Nephron (organoid): ENCODE data around the gene KDELR1.
"Not testable (repeated sequence)": the region's sequence is repeated elsewhere in the genome, so short reads cannot be mapped to it uniquely, and the experiment has no call there.

Source experiments
- H3K27ac Mint-ChIP-seq, 3 experiments: 2 replicates each; pipeline ENCODE4 v1.8.0; 2020; ENCODE audit warnings: mixed read lengths in 3 of 3, mild to moderate bottlenecking in 2 of 3, moderate library complexity in 1 of 3
- H3K27me3 Mint-ChIP-seq: 2 replicates; pipeline ENCODE4 v1.8.0; 2021; ENCODE audit warnings: low read depth, mild to moderate bottlenecking, moderate library complexity, mixed read lengths
- H3K36me3 Mint-ChIP-seq: 2 replicates; pipeline ENCODE4 v1.8.0; 2020; ENCODE audit warnings: low read depth, mixed read lengths
- H3K4me1 Mint-ChIP-seq: 2 replicates; pipeline ENCODE4 v1.8.0; 2020; ENCODE audit warnings: mixed read lengths
- H3K4me3 Mint-ChIP-seq, 3 experiments: 2 replicates each; pipeline ENCODE4 v1.8.0; 2020; ENCODE audit warnings: mild to moderate bottlenecking in 3 of 3, mixed read lengths in 3 of 3, moderate library complexity in 2 of 3
- H3K9me3 Mint-ChIP-seq: 2 replicates; pipeline ENCODE4 v1.8.0; 2020; ENCODE audit warnings: mixed read lengths
- CTCF ChIP-seq, 3 experiments: fragments of 200-600 bp; sonication (generic); IDR thresholded peaks; one replicate each; pipeline ENCODE4 v1.5.0; 2021; ENCODE audit warnings: antibody characterized with exemption in 3 of 3; ENCODE audit not compliant: unreplicated experiment in 3 of 3

The KDELR1 gene

GRCh38 chr19:48381178-48381950 is 10.0 kb downstream of the KDELR1 start:
- H3K4me1 Mint-ChIP-seq, result no peaks in the 10 kb centered on the region

GRCh38 chr19:48379058-48379457 is 12.3 kb downstream of the KDELR1 start:
- H3K9me3 Mint-ChIP-seq, result no peaks in the 10 kb centered on the region
- H3K36me3 Mint-ChIP-seq, result peaks cover 24% of the 10 kb centered on the region
- peaks cover 3% of the 10 kb centered on the region for H3K27me3 Mint-ChIP-seq
- H3K4me1 Mint-ChIP-seq, result no peaks in the 10 kb centered on the region
- no peak overlapping the region for H3K27ac Mint-ChIP-seq
- no peak for TF ChIP-seq CTCF (IDR thresholded peaks at IDR 0.05; ENCODE audit: unreplicated experiment in 3 of 3)
- no peak overlapping the region for H3K4me3 Mint-ChIP-seq

More at GRCh38 chr19:48381178-48381950, 10.0 kb downstream of the KDELR1 start:
- H3K9me3 Mint-ChIP-seq, result no peaks in the 10 kb centered on the region
- no peaks in the 10 kb centered on the region for H3K27me3 Mint-ChIP-seq
- H3K36me3 Mint-ChIP-seq, result peaks cover 42% of the 10 kb centered on the region
- peak overlapping the region in 1 of 3 experiments; percentile 28 for H3K4me3 Mint-ChIP-seq
- TF ChIP-seq CTCF (IDR thresholded peaks at IDR 0.05; ENCODE audit: unreplicated experiment in 3 of 3), result no peak
- H3K27ac Mint-ChIP-seq, result peak overlapping the region in 1 of 3 experiments; percentile 67

DNA sequence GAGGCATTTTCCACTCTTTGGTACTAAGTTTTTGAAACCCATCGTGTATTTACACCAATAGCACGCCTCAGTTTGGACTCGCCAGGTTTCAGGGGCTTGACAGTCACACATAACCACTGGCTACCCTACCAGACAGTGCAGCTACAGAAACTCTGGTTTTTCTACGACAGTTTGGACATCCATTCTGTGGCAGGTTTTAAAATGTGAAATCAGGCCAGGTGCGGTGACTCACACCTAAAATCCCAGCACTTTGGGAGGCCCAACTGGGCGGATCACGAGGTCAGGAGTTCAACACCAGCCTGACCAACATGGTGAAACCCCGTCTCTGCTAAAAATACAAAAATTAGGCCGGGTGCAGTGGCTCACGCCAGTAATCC is 13.2 kb downstream of the KDELR1 start:
- no peak overlapping the region for H3K4me3 Mint-ChIP-seq
- no peaks in the 10 kb centered on the region for H3K4me1 Mint-ChIP-seq
- no peaks in the 10 kb centered on the region for H3K9me3 Mint-ChIP-seq
- H3K36me3 Mint-ChIP-seq, result peaks cover 18% of the 10 kb centered on the region
- no peak for TF ChIP-seq CTCF (IDR thresholded peaks at IDR 0.05; ENCODE audit: unreplicated experiment in 3 of 3)
- H3K27ac Mint-ChIP-seq, result no peak overlapping the region
- H3K27me3 Mint-ChIP-seq, result peaks cover 3% of the 10 kb centered on the region

- H3K4me1 Mint-ChIP-seq, result peaks cover 13% of the 10 kb centered on the region
- H3K36me3 Mint-ChIP-seq, result no peaks in the 10 kb centered on the region
- no peaks in the 10 kb centered on the region for H3K9me3 Mint-ChIP-seq
- peak overlapping the region; percentile 28 to 82 (median 53) for H3K27ac Mint-ChIP-seq
- peaks cover 3% of the 10 kb centered on the region for H3K27me3 Mint-ChIP-seq
- no peak for TF ChIP-seq CTCF (IDR thresholded peaks at IDR 0.05; ENCODE audit: unreplicated experiment in 3 of 3)
- H3K4me3 Mint-ChIP-seq, result no peak overlapping the region
Observed at GRCh38 chr19:48373567-48373966, 17.8 kb downstream of the KDELR1 start.

DNA sequence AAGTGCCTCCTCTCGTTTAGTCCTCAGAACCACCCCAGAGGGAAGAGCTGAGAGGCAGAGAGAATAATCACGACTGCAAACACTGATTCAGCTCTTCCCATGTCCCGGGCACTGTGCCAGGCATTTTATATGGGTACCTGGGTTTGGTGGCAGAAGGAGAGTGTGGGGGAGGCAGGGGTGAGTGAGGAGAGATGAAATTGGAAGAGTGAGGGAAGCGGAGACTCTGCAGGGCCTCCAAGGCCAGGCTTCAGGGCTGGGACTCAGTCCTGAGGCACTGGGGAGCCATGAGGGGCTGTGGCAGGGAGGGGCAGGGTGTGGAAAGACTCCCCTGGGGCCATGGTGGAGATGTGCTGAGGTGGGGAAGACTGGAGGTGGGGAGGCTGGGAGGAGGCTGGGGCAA is 18.4 kb downstream of the KDELR1 start:
- Mint-ChIP-seq H3K27ac (peak overlapping the region; percentile 28 to 82 (median 53)), H3K9me3 (no peaks in the 10 kb centered on the region), H3K4me1 (peaks cover 17% of the 10 kb centered on the region), H3K4me3 (no peak overlapping the region), H3K36me3 (no peaks in the 10 kb centered on the region), H3K27me3 (peaks cover 3% of the 10 kb centered on the region)
- no peak for TF ChIP-seq CTCF (IDR thresholded peaks at IDR 0.05; ENCODE audit: unreplicated experiment in 3 of 3)

DNA sequence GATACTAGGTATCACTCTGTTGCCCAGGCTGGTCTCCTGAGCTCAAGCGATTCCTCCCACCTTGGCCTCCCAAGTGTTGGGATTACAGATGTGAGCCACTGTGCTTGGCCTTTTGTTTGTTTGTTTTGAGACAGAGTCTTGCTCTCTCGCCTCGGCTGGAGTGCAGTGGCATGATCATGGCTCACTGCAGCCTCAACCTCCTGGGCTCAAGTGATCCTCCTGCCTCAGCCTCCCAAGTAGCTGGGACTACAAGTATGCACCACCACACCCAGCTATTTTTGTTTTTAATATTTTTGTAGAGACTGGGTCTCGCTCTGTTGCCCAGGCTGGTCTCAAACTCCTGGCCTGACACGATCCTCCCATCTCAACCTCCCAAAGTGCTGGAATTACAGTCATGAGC is 19.6 kb downstream of the KDELR1 start:
- not testable (repeated sequence) for H3K27me3 Mint-ChIP-seq, H3K9me3 Mint-ChIP-seq, H3K4me3 Mint-ChIP-seq, H3K36me3 Mint-ChIP-seq, H3K27ac Mint-ChIP-seq
- H3K4me1 Mint-ChIP-seq, result peaks cover 18% of the 10 kb centered on the region
